NK-92 (cell line): ENCODE data around the gene PID1.

ENCODE experiments used
- DNase-seq: peaks from one replicate; lab custom pipeline; 2025; ENCODE audit not compliant: unreplicated experiment; lab: John Stamatoyannopoulos, UW

Gene PID1

DNA sequence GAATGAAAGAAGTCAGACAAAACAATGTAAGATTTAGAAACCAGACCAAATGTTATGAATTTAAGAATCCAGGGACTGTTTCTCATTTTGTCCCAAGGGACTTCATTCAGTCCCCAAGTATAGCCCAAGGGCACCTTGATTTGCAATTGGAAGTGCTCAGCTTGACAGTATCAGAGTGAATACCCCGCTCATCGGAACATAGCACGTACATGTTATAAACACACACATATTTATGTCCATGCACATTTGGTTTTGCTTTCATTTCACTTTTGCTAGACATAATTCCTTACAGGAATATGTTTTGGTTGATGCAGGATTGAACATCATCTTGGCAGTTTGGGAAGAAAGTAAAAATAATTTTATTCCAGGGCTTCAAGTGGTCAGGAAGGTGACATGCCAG, 100.2 kb downstream of the PID1 start:
- DNase-seq, result no peak

DNA sequence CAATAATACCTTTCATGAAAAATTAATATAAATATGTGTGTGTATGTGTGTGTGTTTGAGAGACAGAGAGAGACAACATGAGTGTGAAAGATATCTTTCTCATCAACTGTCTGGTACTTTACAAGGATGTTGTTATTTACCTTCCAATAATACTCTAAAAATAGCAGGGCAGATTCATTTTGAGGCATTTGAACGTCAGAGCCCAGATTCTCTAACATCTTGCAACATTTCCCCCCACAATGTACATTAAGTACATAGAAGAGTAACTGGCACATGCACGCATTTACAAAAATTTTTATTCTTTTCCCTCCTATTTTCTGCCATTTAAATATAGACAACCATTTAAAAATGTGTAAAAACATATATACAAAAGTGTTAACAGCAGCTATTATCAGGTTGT, 100.9 kb downstream of the PID1 start:
- no peak for DNase-seq

DNA sequence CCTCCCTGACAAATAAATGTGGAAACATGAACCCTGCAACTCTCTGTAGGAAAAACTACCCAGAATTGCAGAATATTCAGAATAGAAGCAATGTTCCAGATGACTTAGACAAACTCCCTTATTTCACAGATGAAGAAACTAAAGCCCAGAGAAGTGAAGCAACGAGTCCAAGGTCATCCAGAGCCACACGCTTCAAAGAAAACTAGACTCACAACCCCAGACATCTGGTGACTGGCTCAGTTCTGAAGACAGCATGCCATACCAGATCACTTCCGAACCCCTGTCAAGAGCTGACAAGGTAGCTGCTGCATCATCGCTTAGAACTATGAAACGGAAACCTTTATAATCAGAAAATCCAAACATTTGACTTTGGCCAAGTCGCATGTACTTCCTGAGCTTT, 101.3 kb downstream of the PID1 start:
- no peak for DNase-seq

DNA sequence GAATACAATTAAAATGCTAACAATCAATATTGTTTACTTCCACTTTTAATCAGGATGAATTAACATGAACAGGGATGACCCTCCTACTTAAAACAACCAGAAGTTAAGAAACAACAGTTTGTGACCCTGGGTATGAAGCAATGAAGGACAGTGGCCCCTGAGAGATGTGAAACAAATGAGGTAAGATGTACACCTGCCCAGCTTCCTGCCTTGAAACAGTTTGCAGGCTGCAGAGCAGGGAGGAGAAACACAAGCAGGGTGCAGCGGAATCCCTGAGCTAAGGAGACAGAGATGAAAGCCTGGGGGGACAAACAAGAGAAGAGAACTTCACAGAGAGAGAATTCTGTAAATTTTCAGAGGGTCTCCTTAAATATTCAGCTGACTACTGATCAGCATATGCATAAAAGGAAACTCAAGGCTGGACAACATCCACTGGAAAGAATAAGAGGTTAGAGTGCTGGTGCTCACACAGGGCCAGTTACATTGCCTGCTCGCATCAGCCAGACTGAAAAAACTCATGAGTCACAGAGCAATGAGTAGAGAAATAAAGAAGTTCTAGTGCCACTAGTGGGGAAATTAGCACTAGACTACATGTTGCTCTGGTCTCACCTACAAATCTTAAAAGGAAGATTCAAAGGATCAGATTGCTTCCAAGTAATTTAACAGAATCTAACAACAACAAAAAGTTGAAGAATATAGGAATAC, 106.4 kb downstream of the PID1 start:
- no peak for DNase-seq

DNA sequence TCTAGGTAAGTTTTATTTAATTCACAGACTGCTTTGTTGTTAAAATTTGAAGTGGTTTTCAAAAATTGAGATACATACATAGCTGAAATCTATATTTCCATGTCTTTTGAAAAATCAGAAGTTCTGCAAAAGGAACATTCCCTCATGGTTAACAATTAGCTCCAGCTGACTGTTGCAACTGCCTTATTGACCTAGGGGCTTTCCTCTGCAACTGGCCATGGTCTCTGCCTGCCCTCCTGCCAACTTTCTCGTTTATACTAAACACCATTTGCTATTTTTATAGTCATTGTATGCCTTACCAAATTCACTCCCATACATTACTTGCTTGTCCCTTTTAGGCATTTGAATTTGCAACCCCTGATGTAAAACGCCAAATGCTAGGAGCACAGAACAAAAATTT, 107.2 kb downstream of the PID1 start:
- no peak for DNase-seq

DNA sequence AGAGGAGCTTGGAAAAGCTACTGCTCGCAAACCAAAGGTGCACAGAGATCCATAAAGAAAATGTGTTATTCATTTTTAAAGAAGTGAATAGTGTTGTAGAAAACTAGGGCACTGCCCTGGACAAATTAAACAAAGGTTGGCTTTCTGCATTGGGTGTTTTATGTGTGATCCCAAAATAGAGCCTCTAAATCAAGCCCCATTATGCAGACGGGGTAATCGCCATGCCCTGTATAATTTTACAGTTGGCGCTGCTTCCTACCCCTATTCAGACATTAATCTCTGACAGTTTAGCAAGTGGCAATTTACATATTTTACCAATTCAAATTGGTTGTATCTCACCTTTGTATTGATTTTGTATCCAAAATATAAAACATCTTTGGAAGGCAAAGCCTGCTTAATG, 109.1 kb downstream of the PID1 start:
- no peak for DNase-seq

DNA sequence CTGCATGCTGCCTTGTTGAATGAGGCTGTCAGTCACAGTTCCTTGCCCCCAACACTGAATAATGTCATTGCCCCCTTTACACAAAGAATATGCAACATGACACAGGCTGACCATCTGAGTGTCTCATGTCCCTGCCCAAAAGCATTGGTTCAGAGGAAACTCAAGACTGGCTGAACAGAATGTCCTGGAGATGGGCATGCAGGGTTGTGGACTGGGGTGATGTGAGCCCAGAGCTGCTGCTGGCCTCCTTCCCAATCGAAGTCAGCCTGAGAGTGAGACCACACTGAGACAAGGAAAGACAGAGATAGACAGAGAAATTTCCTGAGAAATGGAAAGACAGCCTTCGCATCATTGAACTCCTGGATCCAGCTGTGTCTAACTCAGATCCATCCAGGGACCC, 110.1 kb downstream of the PID1 start:
- DNase-seq, result no peak

DNA sequence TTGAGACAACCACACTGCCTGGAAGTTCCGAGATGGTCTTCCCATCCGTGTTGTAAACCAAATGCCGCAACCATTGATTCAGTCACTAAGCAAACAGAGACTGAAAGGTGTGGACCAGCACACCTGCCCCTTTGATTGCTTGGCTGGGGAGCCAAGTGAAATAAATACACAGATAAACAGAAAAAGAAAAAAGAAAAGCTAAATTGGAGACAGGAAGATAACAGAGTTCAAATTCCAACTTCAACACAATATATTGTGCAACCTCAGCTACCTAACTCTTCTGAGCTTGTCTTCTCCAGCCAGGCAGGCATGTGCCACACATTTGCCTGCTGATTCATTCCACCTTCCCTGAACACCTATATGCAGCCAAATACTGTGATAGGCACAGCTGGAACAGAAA, 110.9 kb downstream of the PID1 start:
- no peak for DNase-seq

DNA sequence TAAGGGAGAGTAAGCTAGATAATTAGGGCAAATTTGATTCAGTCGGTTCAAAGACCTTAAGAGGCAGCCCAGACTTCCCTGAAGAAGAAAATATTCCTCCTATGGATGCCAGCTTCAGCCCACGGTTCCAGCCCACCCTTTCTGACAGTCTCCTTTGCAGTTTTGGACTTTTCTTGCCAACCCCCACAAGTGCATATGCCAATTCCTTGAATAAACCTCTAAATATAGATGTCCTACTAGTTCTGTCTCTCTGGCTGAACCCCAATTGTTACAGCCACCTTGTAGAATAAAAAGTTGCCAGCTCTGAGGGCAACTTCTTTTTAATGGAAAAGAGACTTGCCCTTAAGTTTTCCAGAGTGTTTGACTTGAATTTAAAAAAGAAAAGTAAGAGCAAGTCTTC, 111.7 kb downstream of the PID1 start:
- DNase-seq, result no peak

DNA sequence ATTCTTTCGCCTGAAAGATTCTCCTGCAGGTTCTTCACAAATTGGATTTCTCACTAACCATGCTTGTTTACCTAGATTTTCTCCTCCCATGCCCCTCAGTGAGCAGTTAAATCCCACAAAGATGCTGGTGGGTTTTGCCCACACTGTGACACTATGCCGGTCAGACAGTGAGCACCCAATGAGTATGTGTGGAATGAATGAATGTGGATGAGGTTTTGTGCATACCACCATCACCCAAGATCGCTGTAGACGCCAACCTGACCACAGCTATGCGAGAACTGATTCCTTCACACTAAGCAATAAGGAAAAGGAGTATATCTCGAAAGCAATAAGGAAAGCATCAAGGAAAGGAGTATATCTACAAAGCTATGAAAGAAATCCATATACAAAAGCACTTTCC, 116.7 kb downstream of the PID1 start:
- DNase-seq, result no peak

DNA sequence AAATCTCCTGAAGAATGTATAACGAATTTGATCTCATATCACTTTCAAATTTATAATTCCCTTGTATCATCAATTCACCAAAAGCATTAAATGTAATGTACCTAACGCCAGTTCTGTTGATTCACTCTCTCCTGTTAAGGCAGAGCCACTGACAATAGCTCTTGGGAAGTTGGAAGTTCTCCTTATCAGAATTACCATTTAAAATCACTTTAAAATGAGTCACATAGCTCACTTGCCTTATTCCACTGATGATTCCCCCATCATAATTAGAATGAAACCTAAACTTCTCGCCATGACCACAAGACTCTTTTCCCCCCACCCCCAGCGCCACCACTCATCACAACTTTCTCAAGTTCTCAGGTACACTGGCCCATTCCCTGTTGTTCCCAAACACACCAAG, 117.1 kb downstream of the PID1 start:
- DNase-seq, result no peak

DNA sequence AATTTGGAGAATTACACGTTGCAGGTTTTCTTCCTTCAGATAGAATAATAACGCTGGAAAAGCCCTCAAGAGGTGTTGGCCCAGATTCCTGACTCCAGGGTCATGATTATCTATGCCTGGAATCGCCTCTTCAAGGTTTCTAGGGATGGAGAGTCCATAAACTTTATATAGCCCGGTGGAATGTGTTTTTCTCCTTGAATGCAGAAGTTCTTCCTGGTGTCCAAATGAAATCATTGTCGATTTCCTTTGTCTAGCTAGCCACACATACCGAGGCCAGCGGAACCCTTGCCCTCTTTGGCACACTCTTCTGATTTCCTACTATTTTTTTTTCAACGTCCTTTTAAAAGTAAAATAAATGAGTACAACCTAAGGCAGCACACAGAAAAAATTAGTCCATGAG, 117.8 kb downstream of the PID1 start:
- no peak for DNase-seq

DNA sequence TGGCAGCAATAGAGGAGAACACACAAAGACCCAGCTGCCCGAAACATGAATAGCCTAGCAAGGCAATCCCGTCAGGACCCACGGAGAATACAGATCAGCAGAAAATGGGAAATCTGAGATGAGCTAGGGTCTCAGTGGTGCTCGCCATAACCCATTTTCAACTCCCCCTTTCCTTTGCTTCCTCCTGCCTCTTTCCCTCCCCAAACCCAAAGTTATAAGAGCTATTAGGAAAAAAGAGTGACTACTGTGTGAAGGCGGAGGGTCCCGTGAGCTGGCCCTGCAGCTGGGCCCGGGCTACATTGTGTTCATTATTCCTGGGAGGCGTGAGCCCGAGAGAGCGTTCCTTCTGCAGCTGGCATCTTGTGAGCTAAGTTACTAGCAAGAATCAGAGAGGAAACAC, 118.4 kb downstream of the PID1 start:
- no peak for DNase-seq

DNA sequence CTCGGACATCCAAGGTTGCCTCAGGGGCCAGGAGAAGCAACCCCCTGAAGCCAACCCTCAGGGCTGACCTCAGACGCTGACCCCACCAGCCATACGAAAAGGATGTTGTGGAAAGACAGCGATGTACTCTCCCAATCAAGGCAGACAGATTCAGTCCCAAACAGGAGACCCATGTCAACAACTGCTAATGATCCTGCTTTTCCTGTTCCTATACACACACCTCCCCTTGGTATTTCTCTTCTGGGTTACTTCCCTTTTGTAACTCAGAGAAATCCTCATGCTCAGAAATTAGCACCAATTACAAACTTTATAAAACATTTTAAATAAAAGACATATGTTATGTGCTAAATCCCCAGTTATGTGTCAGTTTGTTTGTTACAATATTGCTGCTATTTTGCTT, 120.8 kb downstream of the PID1 start:
- no peak for DNase-seq

DNA sequence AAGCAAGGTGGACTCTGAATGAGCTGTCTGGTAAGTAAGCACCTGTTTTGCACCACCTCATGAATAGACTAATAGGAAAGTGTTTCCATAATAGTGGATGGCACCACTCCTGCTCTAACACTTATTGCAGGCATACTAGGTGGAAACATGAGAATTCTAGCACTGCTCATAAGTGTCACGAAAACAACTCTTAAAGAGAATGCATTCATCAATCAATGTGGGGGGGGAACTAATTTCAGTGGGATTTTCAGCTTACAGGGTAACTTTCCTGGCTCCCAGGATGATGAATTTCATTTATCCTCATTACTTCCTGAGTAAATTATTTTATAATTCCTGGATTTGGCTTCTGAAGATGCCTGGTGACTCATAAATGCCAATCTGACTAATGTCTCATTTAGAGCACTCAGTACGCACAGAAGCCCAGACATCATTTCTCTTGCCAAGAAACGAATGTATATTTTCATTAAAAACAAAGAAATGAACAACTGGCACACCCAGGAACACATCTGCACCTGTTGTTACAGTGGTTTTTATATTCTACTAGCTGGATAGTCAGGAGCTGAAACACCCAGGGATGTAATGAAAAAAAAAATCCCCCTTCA, 129.6 kb downstream of the PID1 start:
- DNase-seq, result no peak

DNA sequence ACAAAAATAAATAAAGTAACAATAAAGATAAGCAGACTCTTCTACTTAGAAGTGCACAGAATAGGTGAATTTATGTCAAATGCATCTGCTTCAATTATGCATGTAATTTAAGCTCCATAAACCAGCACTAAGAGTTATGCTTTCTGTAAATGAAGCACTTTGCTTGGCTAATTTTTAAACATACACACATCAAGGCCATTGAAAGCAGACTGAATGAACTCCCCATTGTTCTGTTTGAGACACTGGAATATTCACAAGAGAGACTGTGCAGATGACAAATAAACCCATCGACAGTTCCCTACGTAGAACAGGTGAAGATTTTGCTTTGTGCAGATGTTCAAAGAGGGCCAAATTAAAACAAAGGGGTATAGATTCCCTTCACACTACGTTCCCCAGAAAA, 133.4 kb downstream of the PID1 start:
- no peak for DNase-seq

DNA sequence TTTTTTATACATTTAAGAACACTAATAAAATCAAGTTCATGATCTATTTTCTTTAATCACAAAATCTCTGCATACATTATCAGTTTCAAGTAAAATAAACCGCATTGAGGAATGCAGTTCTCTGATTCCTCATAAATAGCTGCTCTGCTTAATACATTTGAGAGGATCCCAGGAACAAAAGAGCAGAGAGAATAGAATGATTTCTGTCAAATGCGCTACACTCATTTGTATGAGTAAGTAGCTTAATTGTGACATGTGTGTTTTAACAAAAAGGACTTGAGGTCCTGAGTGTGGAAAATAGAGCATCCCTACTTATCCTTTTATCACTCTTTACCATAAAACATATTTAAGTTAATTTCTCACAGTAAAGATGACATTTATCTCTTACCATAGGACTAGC, 134.0 kb downstream of the PID1 start:
- no peak for DNase-seq

DNA sequence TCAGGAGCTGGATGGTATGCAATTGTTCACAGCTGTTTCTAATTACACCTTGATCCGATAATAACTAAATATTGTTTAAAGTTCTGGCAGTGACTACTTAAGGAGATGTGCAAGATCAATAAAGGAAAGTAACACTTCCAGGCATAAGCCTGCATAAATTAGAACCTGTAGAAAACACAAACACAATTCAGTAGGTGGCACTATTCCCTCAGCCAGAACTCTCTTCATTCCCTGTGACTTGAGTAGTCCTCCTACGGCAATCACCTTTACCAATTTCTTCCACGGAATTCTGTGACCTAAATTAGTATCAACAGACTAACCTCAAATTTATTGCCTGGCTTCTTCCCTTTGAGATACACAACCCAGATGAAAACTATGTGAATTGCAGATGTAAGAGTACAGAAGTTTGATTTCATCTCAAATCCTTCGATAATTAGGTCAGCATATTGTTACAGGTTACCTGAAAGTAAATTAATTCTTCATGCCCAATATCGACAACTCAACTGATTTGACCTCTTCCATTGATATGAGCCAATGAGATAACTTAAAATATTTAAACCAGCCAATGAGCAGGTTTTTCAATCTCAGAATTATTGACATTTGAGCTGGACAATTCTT, 137.8 kb downstream of the PID1 start:
- no peak for DNase-seq

DNA sequence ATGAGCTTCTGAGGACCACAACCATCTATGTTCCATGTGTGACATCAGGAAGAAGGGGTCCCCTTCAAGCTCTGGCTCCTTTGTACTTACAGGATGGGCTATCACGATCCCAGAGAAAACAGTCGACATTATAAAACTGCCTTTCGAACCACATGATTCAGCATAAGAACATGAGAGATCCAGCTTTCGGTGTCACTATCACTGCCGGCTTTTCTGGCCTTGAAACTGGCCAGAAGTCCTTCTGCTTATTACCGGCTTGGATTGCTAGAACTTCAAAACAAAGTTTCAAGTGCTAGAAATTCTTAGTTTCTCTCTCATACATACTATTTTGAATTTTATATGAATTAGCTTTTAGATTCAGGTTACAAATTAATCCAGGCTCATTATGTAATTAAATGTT, 138.9 kb downstream of the PID1 start:
- no peak for DNase-seq

DNA sequence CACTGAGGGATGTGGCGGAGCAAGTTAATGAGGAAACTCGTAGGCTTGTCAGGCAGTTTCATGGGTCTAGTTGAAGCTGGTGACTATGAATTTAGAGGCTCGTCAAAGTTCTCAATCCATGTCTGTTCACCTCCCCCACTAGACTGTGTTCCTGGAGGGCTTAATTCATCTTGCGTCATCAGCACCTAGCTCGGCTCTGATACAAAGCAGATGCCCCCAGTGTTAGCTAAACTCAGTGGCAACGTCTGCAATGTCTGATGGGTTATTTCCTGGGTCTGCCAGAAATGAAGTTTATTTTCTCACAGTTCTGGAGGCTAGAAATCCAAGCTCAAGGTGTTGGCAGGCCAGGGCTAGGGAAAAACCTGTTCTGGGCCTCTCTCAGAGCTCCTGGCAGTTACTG, 140.6 kb downstream of the PID1 start:
- DNase-seq, result no peak

DNA sequence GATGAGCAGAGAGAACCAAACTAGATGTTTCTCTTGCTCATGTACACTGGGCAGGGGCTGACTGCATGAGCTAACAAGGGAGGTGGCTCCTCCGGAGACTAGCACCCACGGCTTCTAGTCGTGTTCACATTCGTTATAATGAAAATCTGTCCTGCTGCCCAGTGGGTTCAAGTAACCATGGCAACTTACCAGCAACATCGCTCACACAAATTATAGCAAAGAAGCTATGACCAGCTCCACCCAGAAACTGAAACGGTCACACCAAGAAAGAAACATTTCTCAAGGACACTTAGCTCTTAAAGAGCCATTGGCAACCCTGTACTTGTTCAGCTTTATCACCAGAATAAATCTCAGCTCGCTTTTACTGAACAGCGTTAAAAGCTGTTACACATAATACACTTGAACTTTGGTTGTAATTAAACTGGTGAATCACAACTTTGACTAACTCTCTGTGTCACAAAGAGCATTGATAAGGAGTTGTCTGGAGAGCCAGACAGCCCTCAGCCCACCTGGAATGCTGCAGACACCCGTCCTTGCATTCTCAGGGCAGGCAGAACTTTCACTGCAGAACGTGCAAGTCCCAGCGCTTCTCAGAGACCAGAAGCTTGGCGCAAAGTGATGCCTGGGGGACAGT, 141.2 kb downstream of the PID1 start:
- no peak for DNase-seq

DNA sequence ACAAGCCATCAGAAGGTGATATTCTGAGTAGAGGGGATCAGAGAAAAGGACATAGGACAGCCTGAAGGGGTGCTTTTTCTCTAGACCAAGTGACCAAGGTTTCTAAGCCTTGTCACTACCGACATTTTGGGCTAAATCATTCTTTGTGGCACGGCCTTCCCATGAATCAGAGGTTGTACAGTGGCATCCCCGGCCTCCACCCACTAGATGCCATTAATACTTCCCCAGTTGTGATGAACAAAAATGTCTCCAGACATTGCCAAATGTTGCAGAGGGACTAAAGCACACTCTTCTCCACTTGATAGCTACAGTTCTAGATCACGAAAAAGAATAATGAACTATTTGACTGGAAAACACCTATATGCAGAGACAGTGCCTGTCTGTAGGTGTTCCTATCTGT, 143.6 kb downstream of the PID1 start:
- no peak for DNase-seq
